Mesothelial cell of epicardium (in vitro differentiated cells): Measurements from ENCODE around the gene ARHGAP42. TPM values are rescaled to one million over a fixed set of nuclear protein-coding genes. Genes with fewer than 3 reads are reported as not detected.

ENCODE experiments used
- DNase-seq, 2 experiments: peaks; one replicate each; pipeline ENCODE4 v3.0.0; 2021; ENCODE audit warnings: low spot score in 2 of 2; ENCODE audit not compliant: unreplicated experiment in 2 of 2
- H3K27ac Mint-ChIP-seq: 2 replicates; pipeline ENCODE4 v1.8.0; 2021; ENCODE audit warnings: mixed read lengths
- H3K27me3 Mint-ChIP-seq: 2 replicates; pipeline ENCODE4 v1.8.0; 2021; ENCODE audit warnings: low read depth, mixed read lengths
- H3K36me3 Mint-ChIP-seq: 2 replicates; pipeline ENCODE4 v1.8.0; 2021; ENCODE audit warnings: mixed read lengths
- H3K4me1 Mint-ChIP-seq: 2 replicates; pipeline ENCODE4 v1.8.0; 2021; ENCODE audit warnings: mixed read lengths
- H3K4me3 Mint-ChIP-seq: 2 replicates; pipeline ENCODE4 v1.8.0; 2021; ENCODE audit warnings: mild to moderate bottlenecking, moderate library complexity, mixed read lengths
- H3K9me3 Mint-ChIP-seq: 2 replicates; pipeline ENCODE4 v1.8.0; 2021; ENCODE audit warnings: mixed read lengths
- CTCF ChIP-seq: fragments of 200-600 bp; sonication (generic); IDR thresholded peaks from one replicate; pipeline ENCODE4 v1.5.0; 2021; ENCODE audit warnings: antibody characterized with exemption; ENCODE audit not compliant: unreplicated experiment
- total RNA-seq: library from RNA; stranded (reverse); gene quantifications from 3 replicates; pipeline ENCODE4 v1.2.1, GENCODE V29; 2021

The ARHGAP42 gene
- total RNA-seq, 1 donor from 2014 or later, result 19.4 TPM

GRCh38 chr11:101030692-101031091, 343.6 kb downstream of the ARHGAP42 start:
- Mint-ChIP-seq H3K4me3 (no peak overlapping the region), H3K4me1 (peaks cover 5% of the 10 kb centered on the region), H3K9me3 (no peaks in the 10 kb centered on the region), H3K27ac (no peak overlapping the region), H3K36me3 (no peaks in the 10 kb centered on the region), H3K27me3 (no peaks in the 10 kb centered on the region)
- no peak for DNase-seq
- TF ChIP-seq CTCF, result no peak

GRCh38 chr11:101031713-101032112, 344.6 kb downstream of the ARHGAP42 start:
- no peaks in the 10 kb centered on the region for H3K36me3 Mint-ChIP-seq
- H3K4me1 Mint-ChIP-seq, result peaks cover 5% of the 10 kb centered on the region
- H3K27me3 Mint-ChIP-seq, result no peaks in the 10 kb centered on the region
- no peak for TF ChIP-seq CTCF
- no peaks in the 10 kb centered on the region for H3K9me3 Mint-ChIP-seq
- DNase-seq, result no peak
- no peak overlapping the region for H3K4me3 Mint-ChIP-seq
- H3K27ac Mint-ChIP-seq, result no peak overlapping the region

GRCh38 chr11:101032991-101033390, 345.9 kb downstream of the ARHGAP42 start:
- Mint-ChIP-seq H3K4me1 (peaks cover 5% of the 10 kb centered on the region), H3K36me3 (no peaks in the 10 kb centered on the region), H3K27ac (no peak overlapping the region), H3K27me3 (no peaks in the 10 kb centered on the region), H3K9me3 (no peaks in the 10 kb centered on the region), H3K4me3 (no peak overlapping the region)
- no peak for TF ChIP-seq CTCF
- DNase-seq, result no peak

GRCh38 chr11:101034076-101034475, 347.0 kb downstream of the ARHGAP42 start:
- Mint-ChIP-seq H3K4me1 (peaks cover 5% of the 10 kb centered on the region), H3K9me3 (no peaks in the 10 kb centered on the region), H3K4me3 (no peak overlapping the region), H3K36me3 (no peaks in the 10 kb centered on the region), H3K27me3 (no peaks in the 10 kb centered on the region), H3K27ac (no peak overlapping the region)
- TF ChIP-seq CTCF, result no peak
- DNase-seq, result no peak

DNA sequence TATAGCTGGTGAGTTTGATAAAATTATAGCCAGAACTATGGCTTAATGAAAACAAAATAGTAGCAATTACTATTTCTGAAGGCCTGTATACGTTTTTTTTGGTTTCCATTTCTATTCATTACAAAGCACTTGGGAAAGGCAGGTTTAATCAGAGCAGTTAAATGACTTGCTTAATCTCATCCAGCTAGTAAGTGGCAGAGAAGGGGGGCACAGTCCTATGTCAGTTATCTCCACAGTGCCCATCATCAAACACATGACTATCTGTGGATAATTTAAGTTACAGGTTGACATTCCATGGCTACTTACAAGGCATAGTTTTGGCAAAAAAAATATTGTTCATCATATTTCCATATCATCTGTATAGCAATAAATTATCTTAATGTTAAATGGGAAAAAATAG, 348.8 kb downstream of the ARHGAP42 start:
- Mint-ChIP-seq H3K27me3 (peaks cover 2% of the 10 kb centered on the region), H3K4me3 (no peak overlapping the region), H3K27ac (no peak overlapping the region), H3K4me1 (peaks cover 5% of the 10 kb centered on the region), H3K36me3 (no peaks in the 10 kb centered on the region), H3K9me3 (peaks cover 4% of the 10 kb centered on the region)
- no peak for TF ChIP-seq CTCF
- no peak for DNase-seq
